Camera-type eye (tissue), 1 donor: ENCODE results near the gene PCDHB11. TPM values are rescaled to one million over a fixed set of nuclear protein-coding genes. Genes with fewer than 3 reads are reported as not detected.

Source experiments
- total RNA-seq: library from RNA; depleted of rRNA; stranded (reverse); fragments of >200 nt; gene quantifications from one replicate; pipeline ENCODE4 v1.2.3, GENCODE V29; 2014

The PCDHB11 gene
- 9.5 TPM for total RNA-seq

GRCh38 chr5:141199359-141200235 is at the start of gene PCDHB11:
PCDHB11 (plus strand) TSS chr5:141199627; CDS start chr5:141199775, 148 bp downstream.

GRCh38 chr5:141149812-141150211 is 49.6 kb upstream of the PCDHB11 start, which contains the start of gene PCDHB6:
PCDHB6 (plus strand) TSS chr5:141150057; CDS start chr5:141150258, 201 bp downstream.

GRCh38 chr5:141172381-141173204 is 26.8 kb upstream of the PCDHB11 start, which contains the start of gene PCDHB7:
PCDHB7 (plus strand) TSS chr5:141172644; CDS start chr5:141172836, 192 bp downstream.

GRCh38 chr5:141177577-141178191 is 21.7 kb upstream of the PCDHB11 start, which contains the start of gene PCDHB8:
PCDHB8 (plus strand) TSS chr5:141177790; CDS start chr5:141178035, 245 bp downstream.

GRCh38 chr5:141182248-141182647 is 17.2 kb upstream of the PCDHB11 start, which contains the start of gene PCDHB16:
PCDHB16 (plus strand) TSS chr5:141182387; CDS start chr5:141182560, 173 bp downstream.

GRCh38 chr5:141186897-141187512 is 12.4 kb upstream of the PCDHB11 start, which contains the start of gene PCDHB9:
PCDHB9 (plus strand) TSS chr5:141187161; CDS start chr5:141187319, 158 bp downstream.

GRCh38 chr5:141192110-141192725 is 7.2 kb upstream of the PCDHB11 start, which contains the start of gene PCDHB10:
PCDHB10 (plus strand) TSS chr5:141192353; CDS start chr5:141192553, 200 bp downstream.

GRCh38 chr5:141208478-141208877 is 9.1 kb downstream of the PCDHB11 start, which contains the start of gene PCDHB12:
PCDHB12 (plus strand) TSS chr5:141208719; CDS start chr5:141208908, 189 bp downstream.

GRCh38 chr5:141213656-141214339 is 14.4 kb downstream of the PCDHB11 start, which contains the start of gene PCDHB13:
PCDHB13 (plus strand) TSS chr5:141213919; CDS start chr5:141214124, 205 bp downstream.

GRCh38 chr5:141223112-141223783 is 23.8 kb downstream of the PCDHB11 start, which contains the start of gene PCDHB14:
PCDHB14 (plus strand) TSS chr5:141223343; CDS start chr5:141223506, 163 bp downstream.

GRCh38 chr5:141245250-141245717 is 45.9 kb downstream of the PCDHB11 start, which contains the start of gene PCDHB15:
PCDHB15 (plus strand) TSS chr5:141245395; CDS start chr5:141245579, 184 bp downstream.

Other genes with a start within 250 kb of the PCDHB11 start
- 39.0 TPM for gene PCDHAC2, start 233.2 kb upstream of the PCDHB11 start, total RNA-seq
- gene PCDHB1, start 148.3 kb upstream of the PCDHB11 start, total RNA-seq = 0.05 TPM
- gene PCDHB2, start 105.0 kb upstream of the PCDHB11 start, total RNA-seq = 8.3 TPM
- 10.6 TPM for gene PCDHB3, start 99.2 kb upstream of the PCDHB11 start, total RNA-seq
- gene PCDHB4, start 77.8 kb upstream of the PCDHB11 start, total RNA-seq = 4.5 TPM
- gene PCDHB5, start 64.4 kb upstream of the PCDHB11 start, total RNA-seq = 8.4 TPM
- gene PCDHB6, start 49.6 kb upstream of the PCDHB11 start, total RNA-seq = 2.0 TPM
- 7.9 TPM for gene PCDHB7, start 27.0 kb upstream of the PCDHB11 start, total RNA-seq
- 3.4 TPM for gene PCDHB8, start 21.8 kb upstream of the PCDHB11 start, total RNA-seq
- 9.2 TPM for gene PCDHB16, start 17.2 kb upstream of the PCDHB11 start, total RNA-seq
- gene PCDHB9, start 12.5 kb upstream of the PCDHB11 start, total RNA-seq = 5.9 TPM
- gene PCDHB10, start 7.3 kb upstream of the PCDHB11 start, total RNA-seq = 12.9 TPM
- 15.0 TPM for gene PCDHB12, start 9.1 kb downstream of the PCDHB11 start, total RNA-seq
- 11.2 TPM for gene PCDHB13, start 14.3 kb downstream of the PCDHB11 start, total RNA-seq
- gene PCDHB14, start 23.7 kb downstream of the PCDHB11 start, total RNA-seq = 13.5 TPM
- 14.5 TPM for gene PCDHB15, start 45.8 kb downstream of the PCDHB11 start, total RNA-seq
- gene SLC25A2, start 104.4 kb downstream of the PCDHB11 start, total RNA-seq = not detected
- 133 TPM for gene TAF7, start 121.2 kb downstream of the PCDHB11 start, total RNA-seq
- 1.8 TPM for gene PCDHGA1, start 130.9 kb downstream of the PCDHB11 start, total RNA-seq
- 15.8 TPM for gene PCDHGA2, start 139.1 kb downstream of the PCDHB11 start, total RNA-seq
- 7.5 TPM for gene PCDHGA3, start 144.2 kb downstream of the PCDHB11 start, total RNA-seq
- gene PCDHGB1, start 150.5 kb downstream of the PCDHB11 start, total RNA-seq = 10.9 TPM
- gene PCDHGA4, start 155.4 kb downstream of the PCDHB11 start, total RNA-seq = 11.1 TPM
- 14.6 TPM for gene PCDHGB2, start 160.4 kb downstream of the PCDHB11 start, total RNA-seq
- gene PCDHGA5, start 164.5 kb downstream of the PCDHB11 start, total RNA-seq = 10.6 TPM
- 14.2 TPM for gene PCDHGB3, start 170.6 kb downstream of the PCDHB11 start, total RNA-seq
- gene PCDHGA6, start 174.3 kb downstream of the PCDHB11 start, total RNA-seq = 13.2 TPM
- gene PCDHGA7, start 183.1 kb downstream of the PCDHB11 start, total RNA-seq = 11.2 TPM
- gene PCDHGB4, start 188.1 kb downstream of the PCDHB11 start, total RNA-seq = 20.7 TPM
- gene PCDHGA8, start 193.0 kb downstream of the PCDHB11 start, total RNA-seq = 10.1 TPM
- gene PCDHGB5, start 198.3 kb downstream of the PCDHB11 start, total RNA-seq = 23.4 TPM
- 21.7 TPM for gene PCDHGA9, start 203.2 kb downstream of the PCDHB11 start, total RNA-seq
- gene PCDHGB6, start 208.4 kb downstream of the PCDHB11 start, total RNA-seq = 15.1 TPM
- gene PCDHGA10, start 213.4 kb downstream of the PCDHB11 start, total RNA-seq = 15.6 TPM
- gene PCDHGB7, start 218.1 kb downstream of the PCDHB11 start, total RNA-seq = 26.6 TPM
- 19.0 TPM for gene PCDHGA11, start 221.4 kb downstream of the PCDHB11 start, total RNA-seq
- gene PCDHGA12, start 230.9 kb downstream of the PCDHB11 start, total RNA-seq = 12.6 TPM